IPS-15b (cell line): ENCODE data around the gene RIMKLB.

ENCODE experiments used
- H3K27me3 ChIP-seq: one replicate; pipeline ENCODE4 v1.6.1; 2013; ENCODE audit warnings: low read length; ENCODE audit not compliant: control insufficient read depth, insufficient read depth
- H3K36me3 ChIP-seq: one replicate; pipeline ENCODE4 v1.6.1; 2013; ENCODE audit warnings: low read length; ENCODE audit not compliant: control insufficient read depth, insufficient read depth
- H3K4me1 ChIP-seq: one replicate; pipeline ENCODE4 v1.6.1; 2013; ENCODE audit warnings: mild to moderate bottlenecking, low read length; ENCODE audit not compliant: control insufficient read depth, insufficient read depth
- H3K4me3 ChIP-seq: one replicate; pipeline ENCODE4 v1.5.1; 2013; ENCODE audit warnings: low read depth, low read length
- H3K9ac ChIP-seq: one replicate; pipeline ENCODE4 v1.6.1; 2013; ENCODE audit warnings: low read depth, mild to moderate bottlenecking, low read length
- H3K9me3 ChIP-seq: one replicate; pipeline ENCODE4 v1.6.1; 2013; ENCODE audit warnings: mild to moderate bottlenecking, low read length; ENCODE audit not compliant: control insufficient read depth, insufficient read depth

Gene RIMKLB, protein sequence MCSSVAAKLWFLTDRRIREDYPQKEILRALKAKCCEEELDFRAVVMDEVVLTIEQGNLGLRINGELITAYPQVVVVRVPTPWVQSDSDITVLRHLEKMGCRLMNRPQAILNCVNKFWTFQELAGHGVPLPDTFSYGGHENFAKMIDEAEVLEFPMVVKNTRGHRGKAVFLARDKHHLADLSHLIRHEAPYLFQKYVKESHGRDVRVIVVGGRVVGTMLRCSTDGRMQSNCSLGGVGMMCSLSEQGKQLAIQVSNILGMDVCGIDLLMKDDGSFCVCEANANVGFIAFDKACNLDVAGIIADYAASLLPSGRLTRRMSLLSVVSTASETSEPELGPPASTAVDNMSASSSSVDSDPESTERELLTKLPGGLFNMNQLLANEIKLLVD

DNA sequence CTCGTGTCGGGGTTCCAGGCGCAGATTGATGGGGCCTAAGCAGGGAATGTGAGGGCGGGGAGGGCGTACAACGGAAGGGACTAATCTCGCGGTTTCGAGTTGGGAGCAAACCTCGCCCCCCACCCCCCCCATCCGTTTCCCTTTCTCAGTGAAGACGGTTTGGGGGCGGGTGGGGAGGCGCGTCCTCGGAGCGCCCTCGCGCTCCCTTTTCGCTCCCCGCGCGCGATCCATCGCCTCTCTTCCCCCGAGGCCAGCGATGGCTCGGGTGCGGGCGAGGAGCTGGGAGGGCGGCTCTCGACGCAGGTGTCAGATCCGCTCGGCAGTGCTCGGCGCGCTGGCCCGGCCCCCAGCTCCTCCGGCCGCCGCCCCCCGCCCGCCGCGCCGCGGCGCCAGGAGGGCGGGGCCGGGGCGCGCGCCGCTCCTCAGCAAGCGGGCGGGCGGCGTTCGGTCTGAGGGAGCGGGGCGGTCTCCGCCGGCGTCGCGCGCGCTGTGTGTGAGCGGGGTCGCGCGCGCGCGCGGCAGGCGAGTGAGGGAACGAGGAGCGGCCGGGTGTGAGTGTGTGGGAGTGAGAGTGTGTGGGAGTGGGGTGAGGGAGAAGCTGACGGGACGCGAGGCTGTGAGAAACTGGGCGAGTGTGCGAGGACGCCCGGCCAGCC, at the start of gene RIMKLB:
Gene RIMKLB (plus strand): TSS at position 516 of the 656 bp plus-strand sequence. CDS start 15,876 bp downstream, outside the sequence.
- Histone ChIP-seq H3K9ac (peak within 1 kb of the TSS; percentile 82), H3K9me3 (no peaks in the 10 kb centered on the region), H3K4me3 (peak within 1 kb of the TSS; percentile 86), H3K36me3 (no peaks in the 10 kb centered on the region), H3K4me1 (peaks cover 24% of the 10 kb centered on the region), H3K27me3 (no peaks in the 10 kb centered on the region)

DNA sequence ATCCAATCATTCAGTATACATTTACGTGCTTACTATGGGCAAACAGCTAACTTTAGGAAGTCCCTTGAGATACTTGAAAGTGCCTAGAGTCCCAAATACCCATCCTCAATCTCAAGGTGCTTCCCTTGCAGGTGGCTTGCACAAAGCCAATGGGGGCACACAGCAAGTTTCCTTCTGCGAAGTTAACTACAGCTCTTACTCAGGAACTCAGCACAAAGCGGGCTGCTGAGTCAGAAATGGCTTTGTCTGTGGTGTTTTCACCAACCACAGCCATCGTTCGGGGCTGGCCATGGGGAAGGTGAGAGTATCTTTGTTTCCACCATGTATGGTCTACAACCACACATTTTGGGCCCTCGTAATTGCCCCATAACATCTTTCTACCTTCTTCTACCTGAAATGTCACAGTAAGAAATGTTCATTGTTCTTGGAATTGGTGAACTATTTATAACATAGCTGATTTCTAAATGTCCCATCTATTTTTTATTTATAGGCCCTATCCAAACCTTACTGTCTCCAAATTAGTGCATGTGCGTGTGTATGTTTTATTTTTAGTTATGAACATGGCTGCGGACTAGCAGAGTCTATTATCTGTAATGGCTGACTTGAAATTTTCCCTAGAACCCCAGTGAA, 49.1 kb upstream of the RIMKLB start:
- Histone ChIP-seq H3K36me3 (no peaks in the 10 kb centered on the region), H3K27me3 (no peaks in the 10 kb centered on the region), H3K4me1 (no peaks in the 10 kb centered on the region), H3K9ac (no peak overlapping the region), H3K9me3 (no peaks in the 10 kb centered on the region), H3K4me3 (no peak overlapping the region)

DNA sequence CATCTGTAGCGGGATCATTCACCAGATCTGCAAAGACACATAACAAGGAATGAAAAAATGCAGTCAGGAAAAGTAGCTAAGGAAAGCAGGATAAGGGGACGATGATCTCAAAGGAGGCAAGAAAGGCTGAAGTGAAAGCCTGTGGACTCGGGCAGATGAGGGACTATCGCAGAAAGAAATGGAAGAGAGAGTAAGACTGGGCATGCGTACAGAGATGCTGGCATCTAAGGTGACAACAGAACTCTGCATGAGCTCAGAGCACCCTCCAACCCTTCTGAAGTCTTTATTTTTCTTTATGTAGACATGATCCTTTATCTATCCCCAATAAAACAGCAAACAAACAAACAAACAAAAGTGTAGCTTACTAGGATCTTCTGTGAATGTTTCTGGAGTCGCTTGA, 42.4 kb upstream of the RIMKLB start:
- Histone ChIP-seq H3K4me1 (no peaks in the 10 kb centered on the region), H3K36me3 (no peaks in the 10 kb centered on the region), H3K27me3 (no peaks in the 10 kb centered on the region), H3K9me3 (no peaks in the 10 kb centered on the region), H3K9ac (no peak overlapping the region), H3K4me3 (no peak overlapping the region)

DNA sequence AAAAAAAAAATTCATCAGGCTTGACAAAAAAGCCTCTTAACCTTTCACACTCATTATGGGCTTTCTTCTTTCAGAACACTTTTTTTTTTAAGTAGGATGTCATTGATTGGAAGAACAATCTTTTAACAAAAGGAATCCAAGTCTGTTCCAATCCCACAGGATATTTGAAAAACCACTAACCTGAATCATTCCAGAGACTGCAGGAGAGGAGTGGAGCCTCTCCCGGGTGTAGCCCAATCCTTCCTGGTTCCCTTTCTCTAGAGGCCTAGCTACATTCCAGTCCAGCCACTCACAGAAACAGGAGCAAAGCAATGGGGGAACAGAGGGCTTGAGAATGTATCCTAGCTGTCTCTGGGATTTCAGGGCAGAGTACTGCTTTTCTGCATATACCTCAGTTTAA, 39.4 kb upstream of the RIMKLB start:
- Histone ChIP-seq H3K9ac (no peak overlapping the region), H3K9me3 (no peaks in the 10 kb centered on the region), H3K4me3 (no peak overlapping the region), H3K27me3 (no peaks in the 10 kb centered on the region), H3K36me3 (no peaks in the 10 kb centered on the region), H3K4me1 (no peaks in the 10 kb centered on the region)

DNA sequence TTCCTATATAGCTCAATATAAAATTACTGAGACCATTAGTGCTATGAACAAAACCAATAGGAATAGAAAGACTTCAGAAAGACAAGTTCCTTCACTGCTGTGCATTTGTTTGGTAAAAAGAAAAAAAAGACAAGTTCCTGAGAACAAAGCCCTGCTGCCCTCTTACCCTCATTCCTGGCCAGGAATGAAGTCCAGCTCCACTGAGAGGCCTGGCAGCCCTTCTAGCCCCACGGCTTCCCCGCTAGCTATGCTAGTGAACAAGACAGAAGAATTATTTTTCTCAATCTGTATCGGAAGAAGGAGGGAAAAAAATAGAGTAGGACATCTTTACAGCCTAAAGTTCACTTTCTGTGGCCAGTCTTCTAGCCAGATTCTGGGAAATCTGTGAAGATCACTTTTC, 36.8 kb upstream of the RIMKLB start:
- no peaks in the 10 kb centered on the region for H3K9me3 ChIP-seq
- no peak overlapping the region for H3K4me3 ChIP-seq
- H3K4me1 ChIP-seq: no peaks in the 10 kb centered on the region
- H3K27me3 ChIP-seq: no peaks in the 10 kb centered on the region
- H3K36me3 ChIP-seq: no peaks in the 10 kb centered on the region
- no peak overlapping the region for H3K9ac ChIP-seq

DNA sequence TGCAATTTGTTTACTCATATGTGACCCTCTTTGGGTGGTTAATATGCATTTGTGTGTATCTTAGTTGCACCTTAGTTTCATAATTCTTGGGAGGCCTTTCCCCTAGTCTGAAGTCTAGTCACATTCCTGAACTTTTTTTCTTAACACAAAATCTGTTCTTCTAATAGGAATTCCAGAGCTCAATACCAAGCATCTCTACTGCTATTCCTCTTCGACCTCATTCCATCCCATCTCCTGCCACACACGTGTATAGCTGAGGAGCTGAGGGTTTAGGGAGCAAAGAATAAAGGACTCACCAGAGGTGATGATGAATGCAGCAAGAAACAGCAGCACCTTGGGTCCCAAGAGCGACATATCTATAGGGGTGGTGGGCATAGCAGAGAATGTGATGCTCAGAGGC, 36.0 kb upstream of the RIMKLB start:
- H3K9ac ChIP-seq: no peak overlapping the region
- no peaks in the 10 kb centered on the region for H3K27me3 ChIP-seq
- no peaks in the 10 kb centered on the region for H3K9me3 ChIP-seq
- no peaks in the 10 kb centered on the region for H3K36me3 ChIP-seq
- H3K4me1 ChIP-seq: no peaks in the 10 kb centered on the region
- no peak overlapping the region for H3K4me3 ChIP-seq

DNA sequence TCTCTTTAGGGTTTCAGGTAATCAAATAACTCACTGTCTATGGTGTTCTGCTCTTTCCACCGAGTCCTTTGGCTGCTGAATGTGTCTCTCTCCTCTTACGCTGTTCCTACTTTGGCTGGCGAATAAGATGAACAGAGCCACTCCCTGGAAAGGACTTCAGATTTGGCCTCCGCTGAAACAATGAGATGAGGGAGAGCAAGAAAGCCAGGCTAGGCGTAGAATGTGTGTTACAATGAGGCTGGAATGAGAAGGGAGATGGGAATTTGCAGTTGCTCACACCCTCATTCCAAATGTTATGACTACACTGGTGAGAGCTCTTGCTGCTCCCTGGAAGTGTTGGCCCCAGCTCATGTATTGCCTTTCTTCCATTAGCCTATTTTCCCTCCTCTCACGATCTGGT, 35.2 kb upstream of the RIMKLB start, which contains the start of gene MFAP5:
Gene MFAP5 (minus strand): TSS at position 234 of the 400 bp plus-strand sequence. CDS start 722 bp downstream, outside the sequence.
- Histone ChIP-seq H3K27me3 (no peaks in the 10 kb centered on the region), H3K4me3 (no peak within 1 kb of the TSS), H3K4me1 (no peaks in the 10 kb centered on the region), H3K36me3 (no peaks in the 10 kb centered on the region), H3K9ac (no peak within 1 kb of the TSS), H3K9me3 (no peaks in the 10 kb centered on the region)

DNA sequence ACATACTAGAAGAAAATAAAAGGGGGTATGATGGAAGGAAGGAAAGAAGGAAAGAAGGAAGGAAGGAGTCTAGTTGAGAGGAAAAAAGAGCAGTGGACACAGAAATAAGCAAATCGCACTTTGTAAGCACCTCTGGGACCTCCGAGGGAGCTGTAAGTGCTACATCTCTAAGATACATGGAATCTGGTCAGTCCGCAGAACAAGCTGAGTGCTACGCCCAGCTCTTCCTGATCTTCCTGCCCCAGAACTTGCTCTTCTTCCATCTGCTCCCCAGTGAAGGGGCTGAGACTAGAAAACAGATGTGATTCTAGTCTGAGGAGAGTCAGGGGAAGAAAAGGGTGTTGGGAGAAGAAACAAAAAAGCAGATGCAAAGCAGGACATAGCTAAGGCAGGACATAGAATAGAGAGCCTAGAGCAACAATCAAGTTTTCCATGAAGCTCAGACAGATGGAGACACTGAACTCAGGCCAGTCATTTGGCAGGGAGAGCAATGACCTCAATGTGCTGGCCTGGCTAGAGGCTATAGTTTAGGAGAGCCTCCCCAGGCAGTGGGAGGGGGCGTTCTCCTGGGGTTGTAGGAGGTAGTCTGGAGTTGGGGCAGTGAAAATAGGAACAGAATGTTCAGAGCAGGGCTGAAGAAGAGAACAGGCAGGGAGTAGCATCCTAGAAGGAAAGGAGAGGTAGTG, 33.4 kb upstream of the RIMKLB start:
- H3K4me3 ChIP-seq: no peak overlapping the region
- no peak overlapping the region for H3K9ac ChIP-seq
- no peaks in the 10 kb centered on the region for H3K9me3 ChIP-seq
- H3K27me3 ChIP-seq: no peaks in the 10 kb centered on the region
- no peaks in the 10 kb centered on the region for H3K4me1 ChIP-seq
- no peaks in the 10 kb centered on the region for H3K36me3 ChIP-seq

DNA sequence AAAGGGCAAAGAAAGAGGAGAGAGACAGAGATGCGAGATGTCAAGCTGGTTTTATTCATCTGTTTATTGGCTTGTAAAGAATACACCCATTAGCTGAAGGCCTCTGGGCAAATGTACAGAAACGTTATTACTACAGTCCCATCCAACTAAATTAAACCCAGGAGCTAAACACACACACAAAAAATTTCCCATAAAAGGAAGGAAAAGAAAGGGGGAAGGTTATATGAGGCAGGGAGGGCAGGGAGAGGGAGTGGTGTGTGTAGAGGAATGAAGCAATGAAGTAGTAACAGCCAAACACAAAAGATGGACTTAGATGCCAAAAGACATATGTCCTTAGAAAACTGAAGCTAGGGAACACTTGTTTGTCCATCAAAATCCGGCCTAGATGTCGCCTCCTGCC, 32.0 kb upstream of the RIMKLB start:
- H3K9me3 ChIP-seq: no peaks in the 10 kb centered on the region
- H3K27me3 ChIP-seq: no peaks in the 10 kb centered on the region
- H3K36me3 ChIP-seq: no peaks in the 10 kb centered on the region
- no peak overlapping the region for H3K9ac ChIP-seq
- H3K4me1 ChIP-seq: no peaks in the 10 kb centered on the region
- H3K4me3 ChIP-seq: no peak overlapping the region

DNA sequence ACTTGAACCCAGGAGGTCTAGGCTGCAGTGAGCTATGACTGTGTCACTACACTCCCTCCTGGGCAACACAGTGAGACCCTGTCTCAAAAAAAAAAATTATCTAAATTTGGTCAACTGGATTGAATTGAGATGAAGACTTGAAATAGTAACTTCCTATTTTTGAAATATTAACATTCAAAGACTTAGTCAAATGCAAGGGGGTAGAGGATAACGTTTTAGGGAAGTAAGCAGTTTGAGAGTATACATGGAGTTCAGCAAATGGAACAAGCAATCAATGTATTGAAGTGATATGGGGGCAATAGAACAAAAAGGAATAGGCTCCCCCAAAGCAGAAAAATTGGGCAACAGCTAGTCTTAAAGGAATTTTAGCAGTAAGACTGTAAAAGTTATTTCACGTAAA, 30.5 kb upstream of the RIMKLB start:
- H3K9me3 ChIP-seq: no peaks in the 10 kb centered on the region
- H3K4me1 ChIP-seq: no peaks in the 10 kb centered on the region
- no peak overlapping the region for H3K4me3 ChIP-seq
- no peaks in the 10 kb centered on the region for H3K27me3 ChIP-seq
- H3K36me3 ChIP-seq: no peaks in the 10 kb centered on the region
- H3K9ac ChIP-seq: no peak overlapping the region

DNA sequence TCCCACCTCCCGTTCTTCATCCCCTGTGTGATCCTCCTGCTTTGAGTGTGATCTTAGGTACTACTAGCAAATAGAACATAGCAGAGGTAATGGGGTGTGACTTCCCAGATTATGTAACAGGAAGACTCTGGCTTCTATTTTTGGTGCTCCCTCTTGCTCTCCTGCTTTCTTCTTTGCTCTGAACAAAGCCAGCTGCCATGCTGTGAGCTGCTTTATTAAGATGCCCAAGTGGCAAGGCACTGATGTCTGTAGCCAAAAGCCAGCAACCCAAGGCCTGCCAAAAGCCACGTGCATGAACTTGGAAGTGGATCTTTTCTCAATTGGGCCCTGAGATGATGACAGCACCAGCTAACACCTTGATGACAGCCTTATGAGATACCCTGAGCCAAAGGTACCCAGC, 29.4 kb upstream of the RIMKLB start:
- H3K9me3 ChIP-seq: no peaks in the 10 kb centered on the region
- no peaks in the 10 kb centered on the region for H3K36me3 ChIP-seq
- H3K9ac ChIP-seq: no peak overlapping the region
- no peaks in the 10 kb centered on the region for H3K27me3 ChIP-seq
- no peak overlapping the region for H3K4me3 ChIP-seq
- H3K4me1 ChIP-seq: no peaks in the 10 kb centered on the region
